Activated T-helper 2 cell treated with anti-CD3 and anti-CD28 coated beads, Interferon-gamma antibody, Interleukin-2, Interleukin-4, amounts not matched to agents 10 μg/mL and 5 μg/mL and 100 μg/mL, durations not matched to agents 14 hours and 24 hours and 36 hours (primary cell): Measurements from ENCODE around the gene NR0B1. TPM values are rescaled to one million over a fixed set of nuclear protein-coding genes. Genes with fewer than 3 reads are reported as not detected.

ENCODE experiments used
- DNase-seq: peaks from one replicate; pipeline ENCODE4 v3.0.0; 2021; ENCODE audit warnings: low spot score
- H3K27ac Mint-ChIP-seq: one replicate; pipeline ENCODE4 v1.8.0; 2021; ENCODE audit warnings: mixed read lengths
- H3K27me3 Mint-ChIP-seq: one replicate; pipeline ENCODE4 v1.8.0; 2021; ENCODE audit warnings: low read depth, mixed read lengths
- H3K36me3 Mint-ChIP-seq: one replicate; pipeline ENCODE4 v1.8.0; 2021; ENCODE audit warnings: low read depth, mixed read lengths
- H3K4me1 Mint-ChIP-seq: one replicate; pipeline ENCODE4 v1.8.0; 2021; ENCODE audit warnings: low read depth, mixed read lengths
- H3K4me3 Mint-ChIP-seq: one replicate; pipeline ENCODE4 v1.8.0; 2021; ENCODE audit warnings: low read depth, mild to moderate bottlenecking, moderate library complexity, mixed read lengths
- H3K9me3 Mint-ChIP-seq: one replicate; pipeline ENCODE4 v1.8.0; 2021; ENCODE audit warnings: mixed read lengths
- intact Hi-C: fragments of 100-400 bp; cut with micrococcal nuclease; formaldehyde crosslinking; loops from one replicate; pipeline ENCODE4 v1.15.1; 2023
- total RNA-seq: library from RNA; stranded (reverse); gene quantifications from 2 replicates; pipeline ENCODE4 v1.2.3, GENCODE V29; 2022

NR0B1 gene
- total RNA-seq, 1 donor from 2014 or later: not detected

GRCh38 chrX:30301963-30302362 lies 7.2 kb downstream of the NR0B1 start:
- DNase-seq: no peak
- Mint-ChIP-seq H3K36me3 (no peaks in the 10 kb centered on the region), H3K27ac (no peak overlapping the region), H3K4me1 (no peaks in the 10 kb centered on the region), H3K4me3 (no peak overlapping the region), H3K27me3 (peaks cover 4% of the 10 kb centered on the region), H3K9me3 (no peaks in the 10 kb centered on the region)
- intact Hi-C loops: no loop called here

GRCh38 chrX:30301208-30301607 lies 8.0 kb downstream of the NR0B1 start:
- no peaks in the 10 kb centered on the region for H3K4me1 Mint-ChIP-seq
- H3K27ac Mint-ChIP-seq: no peak overlapping the region
- no peaks in the 10 kb centered on the region for H3K36me3 Mint-ChIP-seq
- no peaks in the 10 kb centered on the region for H3K9me3 Mint-ChIP-seq
- H3K27me3 Mint-ChIP-seq: no peaks in the 10 kb centered on the region
- no peak overlapping the region for H3K4me3 Mint-ChIP-seq
- no peak for DNase-seq
- intact Hi-C loops: no loop called here

- DNase-seq: no peak
- Mint-ChIP-seq H3K4me3 (no peak overlapping the region), H3K36me3 (no peaks in the 10 kb centered on the region), H3K4me1 (no peaks in the 10 kb centered on the region), H3K27ac (no peak overlapping the region), H3K27me3 (no peaks in the 10 kb centered on the region), H3K9me3 (no peaks in the 10 kb centered on the region)
- intact Hi-C loops: no loop called here
Measured at GRCh38 chrX:30296408-30297254, 12.6 kb downstream of the NR0B1 start.

- no peak for DNase-seq
- intact Hi-C loops: no loop called here
- Mint-ChIP-seq H3K27ac (no peak overlapping the region), H3K27me3 (no peaks in the 10 kb centered on the region), H3K4me1 (peaks cover 7% of the 10 kb centered on the region), H3K9me3 (no peaks in the 10 kb centered on the region), H3K36me3 (no peaks in the 10 kb centered on the region), H3K4me3 (no peak overlapping the region)
Measured at GRCh38 chrX:30283456-30284200, 25.6 kb downstream of the NR0B1 start.

- Mint-ChIP-seq H3K27ac (no peak overlapping the region), H3K4me3 (no peak overlapping the region), H3K36me3 (no peaks in the 10 kb centered on the region), H3K4me1 (peaks cover 7% of the 10 kb centered on the region), H3K27me3 (no peaks in the 10 kb centered on the region), H3K9me3 (no peaks in the 10 kb centered on the region)
- intact Hi-C loops: no loop called here
- DNase-seq: no peak
Measured at GRCh38 chrX:30282527-30282926, 26.7 kb downstream of the NR0B1 start.

GRCh38 chrX:30280428-30280827 lies 28.8 kb downstream of the NR0B1 start:
- Mint-ChIP-seq H3K27ac (no peak overlapping the region), H3K27me3 (no peaks in the 10 kb centered on the region), H3K36me3 (no peaks in the 10 kb centered on the region), H3K4me1 (peaks cover 7% of the 10 kb centered on the region), H3K4me3 (no peak overlapping the region), H3K9me3 (no peaks in the 10 kb centered on the region)
- intact Hi-C loops: no loop called here
- no peak for DNase-seq

- Mint-ChIP-seq H3K27me3 (peaks cover 1% of the 10 kb centered on the region), H3K36me3 (no peaks in the 10 kb centered on the region), H3K4me3 (no peak overlapping the region), H3K27ac (no peak overlapping the region), H3K9me3 (no peaks in the 10 kb centered on the region), H3K4me1 (peaks cover 5% of the 10 kb centered on the region)
- intact Hi-C loops: loop anchor here (10.0 kb wide), 1 partner anchor 226 kb away; no protein-coding TSS in a partner anchor
- DNase-seq: no peak
Measured at GRCh38 chrX:30278365-30278764, 30.8 kb downstream of the NR0B1 start.

GRCh38 chrX:30275498-30275897 lies 33.7 kb downstream of the NR0B1 start:
- no peaks in the 10 kb centered on the region for H3K9me3 Mint-ChIP-seq
- peaks cover 5% of the 10 kb centered on the region for H3K4me1 Mint-ChIP-seq
- no peak overlapping the region for H3K27ac Mint-ChIP-seq

GRCh38 chrX:30270639-30271038 lies 38.6 kb downstream of the NR0B1 start:
- intact Hi-C loops: loop anchor here (10.0 kb wide), 1 partner anchor 234 kb away; no protein-coding TSS in a partner anchor
- Mint-ChIP-seq H3K27ac (no peak overlapping the region), H3K36me3 (no peaks in the 10 kb centered on the region), H3K4me3 (no peak overlapping the region), H3K9me3 (no peaks in the 10 kb centered on the region), H3K4me1 (no peaks in the 10 kb centered on the region), H3K27me3 (peaks cover 3% of the 10 kb centered on the region)
- no peak for DNase-seq

More at GRCh38 chrX:30275498-30275897, 33.7 kb downstream of the NR0B1 start:
- no peaks in the 10 kb centered on the region for H3K36me3 Mint-ChIP-seq
- no peak overlapping the region for H3K4me3 Mint-ChIP-seq
- no peak for DNase-seq
- H3K27me3 Mint-ChIP-seq: peaks cover 1% of the 10 kb centered on the region
- intact Hi-C loops: loop anchor here (10.0 kb wide), 1 partner anchor 229 kb away; no protein-coding TSS in a partner anchor

GRCh38 chrX:30262763-30263162 lies 46.4 kb downstream of the NR0B1 start:
- no peaks in the 10 kb centered on the region for H3K4me1 Mint-ChIP-seq
- no peak overlapping the region for H3K27ac Mint-ChIP-seq
- H3K27me3 Mint-ChIP-seq: peaks cover 5% of the 10 kb centered on the region
- no peaks in the 10 kb centered on the region for H3K36me3 Mint-ChIP-seq
- intact Hi-C loops: no loop called here
- H3K9me3 Mint-ChIP-seq: no peaks in the 10 kb centered on the region
- H3K4me3 Mint-ChIP-seq: no peak overlapping the region
- no peak for DNase-seq

- Mint-ChIP-seq H3K4me1 (no peaks in the 10 kb centered on the region), H3K27ac (no peak overlapping the region), H3K36me3 (no peaks in the 10 kb centered on the region), H3K9me3 (no peaks in the 10 kb centered on the region), H3K27me3 (peaks cover 5% of the 10 kb centered on the region), H3K4me3 (no peak overlapping the region)
- DNase-seq: no peak
- intact Hi-C loops: no loop called here
Measured at GRCh38 chrX:30261012-30261411, 48.2 kb downstream of the NR0B1 start.

- Mint-ChIP-seq H3K9me3 (no peaks in the 10 kb centered on the region), H3K36me3 (no peaks in the 10 kb centered on the region), H3K27me3 (peaks cover 1% of the 10 kb centered on the region), H3K27ac (no peak overlapping the region), H3K4me1 (no peaks in the 10 kb centered on the region), H3K4me3 (no peak overlapping the region)
- DNase-seq: no peak
- intact Hi-C loops: no loop called here
Measured at GRCh38 chrX:30259927-30260326, 49.3 kb downstream of the NR0B1 start.
